Measurements from ENCODE around the gene FAM229A. TPM values are rescaled to one million over a fixed set of nuclear protein-coding genes. Genes with fewer than 3 reads are reported as not detected.

Gene FAM229A
- total and polyA plus RNA-seq, 2 experiments from 2014 or later, result 3.6 to 4.2 TPM

DNA sequence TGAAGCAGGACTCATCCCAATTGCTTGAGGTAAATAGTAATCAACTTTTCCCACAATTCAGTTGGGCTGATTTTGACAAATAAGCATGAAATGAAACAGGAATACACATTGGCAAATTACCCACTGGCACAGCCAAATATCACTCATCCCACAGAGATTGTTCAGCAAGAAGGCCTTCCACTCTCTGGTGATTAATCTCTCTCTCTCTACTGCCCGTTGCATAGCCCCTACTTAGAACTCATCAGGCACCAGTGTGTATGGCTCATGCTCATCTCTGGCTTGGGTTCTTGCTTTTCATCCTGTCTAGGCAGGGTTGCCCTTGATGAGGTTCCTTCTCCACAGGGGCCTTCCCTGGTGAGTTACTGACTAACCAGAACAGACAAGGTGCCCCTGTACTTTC is 30.9 kb upstream of the FAM229A start (continued):
- TF ChIP-seq, protein P1, sequence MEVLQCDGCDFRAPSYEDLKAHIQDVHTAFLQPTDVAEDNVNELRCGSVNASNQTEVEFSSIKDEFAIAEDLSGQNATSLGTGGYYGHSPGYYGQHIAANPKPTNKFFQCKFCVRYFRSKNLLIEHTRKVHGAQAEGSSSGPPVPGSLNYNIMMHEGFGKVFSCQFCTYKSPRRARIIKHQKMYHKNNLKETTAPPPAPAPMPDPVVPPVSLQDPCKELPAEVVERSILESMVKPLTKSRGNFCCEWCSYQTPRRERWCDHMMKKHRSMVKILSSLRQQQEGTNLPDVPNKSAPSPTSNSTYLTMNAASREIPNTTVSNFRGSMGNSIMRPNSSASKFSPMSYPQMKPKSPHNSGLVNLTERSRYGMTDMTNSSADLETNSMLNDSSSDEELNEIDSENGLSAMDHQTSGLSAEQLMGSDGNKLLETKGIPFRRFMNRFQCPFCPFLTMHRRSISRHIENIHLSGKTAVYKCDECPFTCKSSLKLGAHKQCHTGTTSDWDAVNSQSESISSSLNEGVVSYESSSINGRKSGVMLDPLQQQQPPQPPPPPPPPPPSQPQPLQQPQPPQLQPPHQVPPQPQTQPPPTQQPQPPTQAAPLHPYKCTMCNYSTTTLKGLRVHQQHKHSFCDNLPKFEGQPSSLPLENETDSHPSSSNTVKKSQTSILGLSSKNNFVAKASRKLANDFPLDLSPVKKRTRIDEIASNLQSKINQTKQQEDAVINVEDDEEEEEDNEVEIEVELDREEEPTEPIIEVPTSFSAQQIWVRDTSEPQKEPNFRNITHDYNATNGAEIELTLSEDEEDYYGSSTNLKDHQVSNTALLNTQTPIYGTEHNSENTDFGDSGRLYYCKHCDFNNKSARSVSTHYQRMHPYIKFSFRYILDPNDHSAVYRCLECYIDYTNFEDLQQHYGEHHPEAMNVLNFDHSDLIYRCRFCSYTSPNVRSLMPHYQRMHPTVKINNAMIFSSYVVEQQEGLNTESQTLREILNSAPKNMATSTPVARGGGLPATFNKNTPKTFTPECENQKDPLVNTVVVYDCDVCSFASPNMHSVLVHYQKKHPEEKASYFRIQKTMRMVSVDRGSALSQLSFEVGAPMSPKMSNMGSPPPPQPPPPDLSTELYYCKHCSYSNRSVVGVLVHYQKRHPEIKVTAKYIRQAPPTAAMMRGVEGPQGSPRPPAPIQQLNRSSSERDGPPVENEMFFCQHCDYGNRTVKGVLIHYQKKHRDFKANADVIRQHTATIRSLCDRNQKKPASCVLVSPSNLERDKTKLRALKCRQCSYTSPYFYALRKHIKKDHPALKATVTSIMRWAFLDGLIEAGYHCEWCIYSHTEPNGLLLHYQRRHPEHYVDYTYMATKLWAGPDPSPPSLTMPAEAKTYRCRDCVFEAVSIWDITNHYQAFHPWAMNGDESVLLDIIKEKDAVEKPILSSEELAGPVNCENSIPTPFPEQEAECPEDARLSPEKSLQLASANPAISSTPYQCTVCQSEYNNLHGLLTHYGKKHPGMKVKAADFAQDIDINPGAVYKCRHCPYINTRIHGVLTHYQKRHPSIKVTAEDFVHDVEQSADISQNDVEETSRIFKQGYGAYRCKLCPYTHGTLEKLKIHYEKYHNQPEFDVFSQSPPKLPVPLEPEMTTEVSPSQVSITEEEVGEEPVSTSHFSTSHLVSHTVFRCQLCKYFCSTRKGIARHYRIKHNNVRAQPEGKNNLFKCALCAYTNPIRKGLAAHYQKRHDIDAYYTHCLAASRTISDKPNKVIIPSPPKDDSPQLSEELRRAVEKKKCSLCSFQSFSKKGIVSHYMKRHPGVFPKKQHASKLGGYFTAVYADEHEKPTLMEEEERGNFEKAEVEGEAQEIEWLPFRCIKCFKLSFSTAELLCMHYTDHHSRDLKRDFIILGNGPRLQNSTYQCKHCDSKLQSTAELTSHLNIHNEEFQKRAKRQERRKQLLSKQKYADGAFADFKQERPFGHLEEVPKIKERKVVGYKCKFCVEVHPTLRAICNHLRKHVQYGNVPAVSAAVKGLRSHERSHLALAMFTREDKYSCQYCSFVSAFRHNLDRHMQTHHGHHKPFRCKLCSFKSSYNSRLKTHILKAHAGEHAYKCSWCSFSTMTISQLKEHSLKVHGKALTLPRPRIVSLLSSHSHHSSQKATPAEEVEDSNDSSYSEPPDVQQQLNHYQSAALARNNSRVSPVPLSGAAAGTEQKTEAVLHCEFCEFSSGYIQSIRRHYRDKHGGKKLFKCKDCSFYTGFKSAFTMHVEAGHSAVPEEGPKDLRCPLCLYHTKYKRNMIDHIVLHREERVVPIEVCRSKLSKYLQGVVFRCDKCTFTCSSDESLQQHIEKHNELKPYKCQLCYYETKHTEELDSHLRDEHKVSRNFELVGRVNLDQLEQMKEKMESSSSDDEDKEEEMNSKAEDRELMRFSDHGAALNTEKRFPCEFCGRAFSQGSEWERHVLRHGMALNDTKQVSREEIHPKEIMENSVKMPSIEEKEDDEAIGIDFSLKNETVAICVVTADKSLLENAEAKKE (CRISPR knock-in tag; IDR thresholded peaks at IDR 0.05), result no peak

DNA sequence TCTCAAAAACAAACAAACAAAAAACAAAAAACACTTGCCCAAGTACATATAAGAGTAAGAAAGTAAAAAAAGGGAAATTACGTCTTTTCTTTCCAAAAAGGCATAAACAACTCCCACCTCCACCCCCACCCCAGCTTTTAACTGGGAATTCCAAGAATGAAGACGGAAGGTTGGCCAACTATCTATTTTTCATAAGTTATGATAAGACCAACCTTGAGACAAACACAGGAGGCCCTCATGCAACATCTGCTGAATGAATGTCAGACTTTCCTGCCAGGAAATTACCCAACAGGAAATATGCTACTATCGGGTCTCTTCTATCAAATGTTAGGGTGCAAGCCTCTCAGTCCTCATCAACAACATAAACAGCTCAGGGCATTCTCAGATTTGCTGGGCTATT is 30.0 kb upstream of the FAM229A start:
- peaks cover 42% of the 10 kb centered on the region for H3K79me2 ChIP-seq (replicated peaks; ENCODE audit: insufficient read depth)
- no peak overlapping the region for H3K4me3 ChIP-seq
- Mint-ChIP-seq H3K4me1 (peaks cover 13% of the 10 kb centered on the region; the same call in 2 of the 3 replicates), H3K9me3 (peaks cover 11% of the 10 kb centered on the region; the same call in 2 of the 3 replicates), H3K4me3 (peak overlapping the region; percentile 31; the same call in 1 of the 3 replicates), H3K36me3 (ENCODE audit: low read depth) (peaks cover 20% of the 10 kb centered on the region), H3K27ac (no peak overlapping the region), H3K27me3 (ENCODE audit: insufficient read depth, low read depth, poor library complexity) (peaks cover 10% of the 10 kb centered on the region)
- H3K9me2 ChIP-seq (ENCODE audit: insufficient read depth), result no peaks in the 10 kb centered on the region
- no peaks in the 10 kb centered on the region for H3K36me3 ChIP-seq (ENCODE audit: insufficient read depth)
- H4K20me1 ChIP-seq (replicated peaks; ENCODE audit: insufficient read depth), result peaks cover 7% of the 10 kb centered on the region; the same call in 1 of the 2 replicates
- no peaks in the 10 kb centered on the region for H3K27me3 ChIP-seq (ENCODE audit: insufficient read depth)
- TF ChIP-seq POLR2AphosphoS5 (IDR thresholded peaks at IDR 0.05; ENCODE audit: low read depth) (no peak), EZH2phosphoT487 (IDR thresholded peaks at IDR 0.05; ENCODE audit: unreplicated experiment) (no peak), JUNB (IDR thresholded peaks at IDR 0.05; ENCODE audit: unreplicated experiment) (no peak), CREB1 (CRISPR knock-in tag; IDR thresholded peaks at IDR 0.05; ENCODE audit: low read depth) (no peak), ZNF331 (CRISPR knock-in tag; IDR thresholded peaks at IDR 0.05; ENCODE audit: low read depth) (no peak), EZH2 (IDR thresholded peaks at IDR 0.05; ENCODE audit: low read depth, unreplicated experiment) (no peak)
- TF ChIP-seq, protein P2, sequence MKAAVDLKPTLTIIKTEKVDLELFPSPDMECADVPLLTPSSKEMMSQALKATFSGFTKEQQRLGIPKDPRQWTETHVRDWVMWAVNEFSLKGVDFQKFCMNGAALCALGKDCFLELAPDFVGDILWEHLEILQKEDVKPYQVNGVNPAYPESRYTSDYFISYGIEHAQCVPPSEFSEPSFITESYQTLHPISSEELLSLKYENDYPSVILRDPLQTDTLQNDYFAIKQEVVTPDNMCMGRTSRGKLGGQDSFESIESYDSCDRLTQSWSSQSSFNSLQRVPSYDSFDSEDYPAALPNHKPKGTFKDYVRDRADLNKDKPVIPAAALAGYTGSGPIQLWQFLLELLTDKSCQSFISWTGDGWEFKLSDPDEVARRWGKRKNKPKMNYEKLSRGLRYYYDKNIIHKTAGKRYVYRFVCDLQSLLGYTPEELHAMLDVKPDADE (IDR thresholded peaks at IDR 0.05), result no peak
- TF ChIP-seq, protein P3, sequence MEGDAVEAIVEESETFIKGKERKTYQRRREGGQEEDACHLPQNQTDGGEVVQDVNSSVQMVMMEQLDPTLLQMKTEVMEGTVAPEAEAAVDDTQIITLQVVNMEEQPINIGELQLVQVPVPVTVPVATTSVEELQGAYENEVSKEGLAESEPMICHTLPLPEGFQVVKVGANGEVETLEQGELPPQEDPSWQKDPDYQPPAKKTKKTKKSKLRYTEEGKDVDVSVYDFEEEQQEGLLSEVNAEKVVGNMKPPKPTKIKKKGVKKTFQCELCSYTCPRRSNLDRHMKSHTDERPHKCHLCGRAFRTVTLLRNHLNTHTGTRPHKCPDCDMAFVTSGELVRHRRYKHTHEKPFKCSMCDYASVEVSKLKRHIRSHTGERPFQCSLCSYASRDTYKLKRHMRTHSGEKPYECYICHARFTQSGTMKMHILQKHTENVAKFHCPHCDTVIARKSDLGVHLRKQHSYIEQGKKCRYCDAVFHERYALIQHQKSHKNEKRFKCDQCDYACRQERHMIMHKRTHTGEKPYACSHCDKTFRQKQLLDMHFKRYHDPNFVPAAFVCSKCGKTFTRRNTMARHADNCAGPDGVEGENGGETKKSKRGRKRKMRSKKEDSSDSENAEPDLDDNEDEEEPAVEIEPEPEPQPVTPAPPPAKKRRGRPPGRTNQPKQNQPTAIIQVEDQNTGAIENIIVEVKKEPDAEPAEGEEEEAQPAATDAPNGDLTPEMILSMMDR (conservative IDR thresholded peaks at IDR 0.05; ENCODE audit: low read depth in 2 of 2), result no peak
- no peak overlapping the region for H3K27ac ChIP-seq (ENCODE audit: low read depth)
- peaks cover 9% of the 10 kb centered on the region; the same call in 1 of the 2 replicates for H3F3A ChIP-seq (replicated peaks; ENCODE audit: low read depth)
- H3K4me2 ChIP-seq, result no peak overlapping the region
- no peak for DNase-seq (ENCODE audit: low spot score)
- no peak overlapping the region for H2AFZ ChIP-seq
- H3K4me1 ChIP-seq (ENCODE audit: insufficient read depth), result peaks cover 10% of the 10 kb centered on the region; the same call in 1 of the 2 replicates
- ATAC-seq, result no peak

Measured in GM23338 (cell line).